GM23248 (cell line): ENCODE data around the gene MAGIX. TPM values are rescaled to one million over a fixed set of nuclear protein-coding genes. Genes with fewer than 3 reads are reported as not detected.

ENCODE experiments used
- DNase-seq: peaks from one replicate; pipeline ENCODE4 v3.0.0-alpha.2; 2015
- H2AFZ ChIP-seq: fragments of 200-600 bp; sonication (generic); 2 replicates; pipeline ENCODE4 v1.6.1; 2016; ENCODE audit warnings: antibody characterized with exemption
- H3F3A ChIP-seq: fragments of 200-600 bp; sonication (generic); 2 replicates; pipeline ENCODE4 v1.6.1; 2016; ENCODE audit warnings: mild to moderate bottlenecking, antibody characterized with exemption, mixed run types; ENCODE audit not compliant: insufficient read depth
- H3K27ac ChIP-seq: fragments of 200-600 bp; sonication (generic); 2 replicates; pipeline ENCODE4 v1.5.1; 2016; ENCODE audit warnings: mild to moderate bottlenecking
- H3K27me3 ChIP-seq: fragments of 200-600 bp; sonication (generic); replicated peaks from 2 replicates; pipeline ENCODE4 v1.6.1; 2016; ENCODE audit warnings: mild to moderate bottlenecking; ENCODE audit not compliant: insufficient read depth
- H3K36me3 ChIP-seq: fragments of 200-600 bp; sonication (generic); 2 replicates; pipeline ENCODE4 v1.6.1; 2016; ENCODE audit warnings: low read depth, mild to moderate bottlenecking
- H3K4me1 ChIP-seq: fragments of 200-600 bp; sonication (generic); 2 replicates; pipeline ENCODE4 v1.6.1; 2016; ENCODE audit warnings: mild to moderate bottlenecking; ENCODE audit not compliant: insufficient read depth
- H3K4me2 ChIP-seq: fragments of 200-600 bp; sonication (generic); one replicate; pipeline ENCODE4 v1.6.1; 2016; ENCODE audit warnings: mild to moderate bottlenecking; ENCODE audit not compliant: unreplicated experiment
- H3K4me3 ChIP-seq: fragments of 200-600 bp; sonication (generic); 2 replicates; pipeline ENCODE4 v1.5.1; 2016; ENCODE audit warnings: mild to moderate bottlenecking
- H3K79me2 ChIP-seq: fragments of 200-600 bp; sonication (generic); 2 replicates; pipeline ENCODE4 v1.6.1; 2016; ENCODE audit warnings: mild to moderate bottlenecking; ENCODE audit not compliant: insufficient read depth
- H3K9ac ChIP-seq: fragments of 200-600 bp; sonication (generic); 2 replicates; pipeline ENCODE4 v1.6.1; 2016; ENCODE audit warnings: mild to moderate bottlenecking
- H3K9me2 ChIP-seq: fragments of 200-600 bp; sonication (generic); 2 replicates; pipeline ENCODE4 v1.6.1; 2016; ENCODE audit warnings: mixed run types, mild to moderate bottlenecking, moderate library complexity; ENCODE audit not compliant: insufficient read depth
- H3K9me3 ChIP-seq: fragments of 200-600 bp; sonication (generic); one replicate; pipeline ENCODE4 v1.6.1; 2017; ENCODE audit warnings: low read depth
- H4K20me1 ChIP-seq: fragments of 200-600 bp; sonication (generic); 2 replicates; pipeline ENCODE4 v1.6.0; 2016; ENCODE audit not compliant: insufficient read depth
- EZH2 ChIP-seq: fragments of 200-600 bp; sonication (generic); IDR thresholded peaks from 2 replicates; pipeline ENCODE4 v1.6.1; 2018; ENCODE audit warnings: antibody characterized with exemption, mild to moderate bottlenecking; ENCODE audit not compliant: insufficient read depth, poor library complexity, severe bottlenecking
- EZH2phosphoT487 ChIP-seq: fragments of 200-600 bp; sonication (generic); IDR thresholded peaks from 2 replicates; pipeline ENCODE4 v1.6.1; 2018; ENCODE audit warnings: antibody characterized with exemption, moderate library complexity, mild to moderate bottlenecking, low read depth; ENCODE audit not compliant: insufficient read depth
- WGBS, 2 experiments: methylation state at CpG; one replicate each; pipeline ENCODE4 v1.1.6; 2015 to 2017; ENCODE audit warnings: low lambda C conversion rate in 2 of 2, low coverage in 1 of 2; ENCODE audit errors: missing lambda C conversion rate in 2 of 2; 5-methylcytosine and 5-hydroxymethylcytosine counted together
- in situ Hi-C: fragments of 300-500 bp; cut with MboI; formaldehyde crosslinking; loops from 2 replicates; pipeline ENCODE4 v1.15.0; 2020
- polyA plus RNA-seq: library from polyadenylated mRNA; unstranded; fragments of >200 nt; fragmentation: Nextera tagmentation; extraction: Ambion mirVana; gene quantifications from 2 replicates; pipeline ENCODE4 v1.2.1, GENCODE V29; 2016
- total RNA-seq: library from RNA; depleted of rRNA; stranded (reverse); fragments of >200 nt; shearing (Covaris generic); gene quantifications from 2 replicates; pipeline ENCODE4 v1.2.3, GENCODE V29; 2014

The MAGIX gene
- total and polyA plus RNA-seq, 2 experiments from 2014 or later: 1.5 to 8.0 TPM

DNA sequence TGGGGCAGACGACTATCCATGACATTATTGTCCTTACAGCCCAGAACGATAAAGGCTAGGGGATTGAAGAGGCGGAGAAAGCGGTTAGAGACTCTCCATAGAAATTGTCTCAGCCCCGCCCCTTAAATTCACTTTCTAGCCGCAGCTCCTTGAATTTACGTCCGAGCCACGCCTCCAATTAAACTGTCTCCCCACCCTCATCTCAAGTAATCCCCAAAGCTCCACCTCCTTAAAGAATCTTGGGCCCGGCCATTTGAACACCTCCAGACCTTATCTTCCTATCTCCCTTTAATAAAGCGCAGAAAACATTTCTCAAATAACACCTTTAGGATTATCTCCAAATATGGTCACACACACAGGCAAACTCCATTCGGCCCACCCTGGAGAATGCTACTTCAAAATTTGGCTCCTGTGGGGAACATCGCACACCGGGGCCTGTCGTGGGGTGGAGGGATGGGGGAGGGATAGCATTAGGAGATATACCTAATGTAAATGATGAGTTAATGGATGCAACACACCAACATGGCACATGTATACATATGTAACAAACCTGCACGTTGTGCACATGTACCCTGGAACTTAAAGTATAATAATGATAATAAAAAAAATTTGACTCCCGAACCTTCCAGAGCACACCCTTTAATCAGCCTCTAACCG, 7.2 kb upstream of the MAGIX start:
- no peaks in the 10 kb centered on the region for H3K9me3 ChIP-seq
- H4K20me1 ChIP-seq: no peaks in the 10 kb centered on the region
- H3K36me3 ChIP-seq: no peaks in the 10 kb centered on the region
- peak overlapping the region; percentile 80 for H2AFZ ChIP-seq
- no peak for TF ChIP-seq EZH2
- no peak for TF ChIP-seq EZH2phosphoT487
- H3K79me2 ChIP-seq: no peaks in the 10 kb centered on the region
- H3K9ac ChIP-seq: peak overlapping the region; percentile 97
- peak overlapping the region; percentile 70 for H3K4me3 ChIP-seq
- no peaks in the 10 kb centered on the region for H3K9me2 ChIP-seq
- peaks cover 4% of the 10 kb centered on the region; the same call in 1 of the 2 replicates for H3K4me1 ChIP-seq
- peak; percentile 79 for DNase-seq
- H3K27ac ChIP-seq: peak overlapping the region; percentile 99
- peak overlapping the region; percentile 90 for H3K4me2 ChIP-seq
- in situ Hi-C loops: no loop called here
- no peaks in the 10 kb centered on the region for H3F3A ChIP-seq
- WGBS, 2 experiments: 2 to 4% methylated on average over 17 to 18 of the region's 18 CpGs
- no peaks in the 10 kb centered on the region for H3K27me3 ChIP-seq

DNA sequence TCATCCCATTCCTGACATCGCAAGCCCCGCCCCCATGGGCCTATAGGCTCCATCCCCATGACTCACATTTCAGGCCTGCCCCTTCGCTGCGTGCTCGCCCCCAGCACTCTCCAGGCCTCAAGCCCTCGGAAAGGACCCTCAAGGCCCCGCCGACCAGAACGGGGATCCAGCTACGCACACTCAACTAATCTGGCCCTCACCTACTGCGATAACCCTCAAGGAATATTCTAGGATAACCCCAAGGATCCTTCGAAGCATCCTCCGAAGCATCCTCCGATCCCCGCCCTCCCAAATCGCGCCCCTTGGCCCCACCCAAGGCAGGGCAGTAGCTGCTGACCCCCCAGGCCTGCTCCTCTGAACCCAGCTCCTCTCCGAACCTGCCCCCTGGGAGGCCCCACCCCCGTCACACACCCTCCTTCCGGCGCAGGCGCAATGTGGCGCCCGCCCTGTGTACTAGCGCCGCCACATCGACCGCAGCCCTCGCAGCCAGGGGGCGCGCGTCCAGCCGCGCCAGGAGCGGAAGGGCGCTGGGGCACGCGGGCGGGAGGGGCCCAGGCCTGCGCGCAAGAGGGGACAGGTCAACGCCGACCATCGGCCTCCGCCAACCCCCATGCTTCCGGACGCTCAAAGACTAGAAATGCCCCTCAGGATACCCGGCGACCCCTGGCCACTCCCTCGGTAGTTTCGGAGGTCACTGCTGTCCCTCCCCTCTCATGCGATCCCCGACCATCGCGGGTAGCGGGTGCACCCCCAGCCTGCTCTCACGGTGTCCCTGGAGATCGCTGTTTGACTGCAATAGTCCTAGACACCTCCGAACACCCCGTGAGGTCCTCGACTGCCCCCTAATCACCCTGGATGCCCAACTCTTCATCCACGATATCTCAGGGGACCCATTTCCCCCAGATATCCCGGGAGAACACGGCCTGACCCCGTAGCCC, 6.4 kb upstream of the MAGIX start:
- peak overlapping the region; percentile 99 for H3K27ac ChIP-seq
- in situ Hi-C loops: no loop called here
- DNase-seq: peak; percentile 95
- no peaks in the 10 kb centered on the region for H3K27me3 ChIP-seq
- peak overlapping the region; percentile 90 for H3K4me2 ChIP-seq
- no peaks in the 10 kb centered on the region for H3K9me3 ChIP-seq
- no peaks in the 10 kb centered on the region for H3K9me2 ChIP-seq
- TF ChIP-seq EZH2 (no peak), EZH2phosphoT487 (no peak)
- no peaks in the 10 kb centered on the region for H3K36me3 ChIP-seq
- H4K20me1 ChIP-seq: no peaks in the 10 kb centered on the region
- peaks cover 4% of the 10 kb centered on the region; the same call in 1 of the 2 replicates for H3K4me1 ChIP-seq
- peak overlapping the region; percentile 97 for H3K9ac ChIP-seq
- peak overlapping the region; percentile 70 for H3K4me3 ChIP-seq
- no peaks in the 10 kb centered on the region for H3F3A ChIP-seq
- peak overlapping the region; percentile 80 for H2AFZ ChIP-seq
- 0 to 1% methylated on average over 18 to 22 of the region's 65 CpGs for WGBS, 2 experiments
- H3K79me2 ChIP-seq: no peaks in the 10 kb centered on the region

DNA sequence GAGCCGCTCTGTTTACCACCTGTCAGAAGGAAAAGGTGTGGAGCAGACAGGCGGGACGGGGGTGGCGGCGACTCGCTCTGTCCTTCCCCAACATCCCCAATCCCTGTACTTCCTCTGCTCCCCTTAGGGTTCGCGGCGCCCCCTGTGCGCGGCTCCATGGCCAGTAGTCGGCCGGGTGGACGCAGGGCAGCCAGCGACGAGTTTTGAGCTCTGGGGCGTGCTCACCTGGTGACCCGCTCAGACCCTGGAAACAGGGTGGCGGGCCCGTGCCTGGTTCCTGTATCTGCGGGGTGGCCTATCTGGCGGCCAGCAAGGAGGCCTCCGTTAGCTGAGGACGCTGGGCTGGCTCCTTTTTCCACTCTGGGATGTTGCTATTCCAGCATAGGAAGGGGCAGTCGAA, 5.4 kb upstream of the MAGIX start:
- TF ChIP-seq EZH2phosphoT487: no peak
- DNase-seq: no peak
- in situ Hi-C loops: no loop called here
- Histone ChIP-seq H3K4me1 (peaks cover 4% of the 10 kb centered on the region; the same call in 1 of the 2 replicates), H3K9ac (no peak overlapping the region), H3K4me2 (no peak overlapping the region), H3K27ac (no peak overlapping the region), H3K27me3 (no peaks in the 10 kb centered on the region), H3K9me2 (no peaks in the 10 kb centered on the region), H3F3A (no peaks in the 10 kb centered on the region), H4K20me1 (no peaks in the 10 kb centered on the region), H3K36me3 (no peaks in the 10 kb centered on the region), H3K9me3 (no peaks in the 10 kb centered on the region), H2AFZ (no peak overlapping the region), H3K79me2 (no peaks in the 10 kb centered on the region), H3K4me3 (no peak overlapping the region)
- 82 to 86% methylated on average over 14 to 24 of the region's 25 CpGs for WGBS, 2 experiments

DNA sequence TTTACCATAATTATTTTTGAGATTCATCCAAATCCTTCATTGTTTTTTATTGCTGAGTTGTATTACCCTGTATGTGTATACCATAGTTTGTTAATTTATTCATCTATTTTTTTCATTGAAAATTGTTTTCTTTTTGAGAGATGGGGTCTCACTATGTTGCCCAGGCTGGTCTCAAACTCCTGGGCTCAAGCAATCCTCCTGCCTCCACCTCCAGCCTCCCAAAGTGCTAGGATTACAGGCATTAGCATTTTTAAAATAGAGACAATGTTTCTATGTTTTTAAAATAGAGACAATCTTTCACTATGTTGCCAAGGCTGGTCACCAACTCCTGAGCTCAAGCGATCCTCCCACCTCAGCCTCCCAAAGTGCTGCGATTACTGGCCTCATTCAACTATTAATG, 1.6 kb upstream of the MAGIX start:
- no peak overlapping the region for H2AFZ ChIP-seq
- no peak overlapping the region for H3K4me3 ChIP-seq
- no peaks in the 10 kb centered on the region for H3K27me3 ChIP-seq
- H3K9me3 ChIP-seq: no peaks in the 10 kb centered on the region
- 100% methylated on average over 2 of the region's 2 CpGs for WGBS, 2 experiments
- no peak for DNase-seq
- no peak for TF ChIP-seq EZH2phosphoT487
- TF ChIP-seq EZH2: no peak
- H3K9me2 ChIP-seq: no peaks in the 10 kb centered on the region
- H3K4me1 ChIP-seq: no peaks in the 10 kb centered on the region
- no peaks in the 10 kb centered on the region for H3K79me2 ChIP-seq
- H4K20me1 ChIP-seq: no peaks in the 10 kb centered on the region
- no peaks in the 10 kb centered on the region for H3F3A ChIP-seq
- no peak overlapping the region for H3K27ac ChIP-seq
- no peak overlapping the region for H3K4me2 ChIP-seq
- no peak overlapping the region for H3K9ac ChIP-seq
- in situ Hi-C loops: no loop called here
- H3K36me3 ChIP-seq: no peaks in the 10 kb centered on the region
